ENCODE measurements around the gene SLC25A20. TPM values are rescaled to one million over a fixed set of nuclear protein-coding genes. Genes with fewer than 3 reads are reported as not detected.

Gene SLC25A20
- total and polyA plus RNA-seq, 9 donors: 5.6 to 37.6 (median 11.1) TPM

- intact Hi-C loops (cut with DNase I): no loop called here
- Histone ChIP-seq H3K4me1 (ENCODE audit: insufficient read depth) (peaks cover 5% of the 10 kb centered on the region), H3K27ac (no peak overlapping the region), H3K4me3 (no peak overlapping the region), H3K27me3 (no peaks in the 10 kb centered on the region), H3K9me3 (no peaks in the 10 kb centered on the region), H3K36me3 (no peaks in the 10 kb centered on the region)
- TF ChIP-seq POLR2A (IDR thresholded peaks at IDR 0.05) (no peak), EP300 (IDR thresholded peaks at IDR 0.05) (no peak), CTCF (IDR thresholded peaks at IDR 0.05) (no peak)
- WGBS, 3 donors: 9 to 32% (median 23%) methylated on average over 2 of the region's 2 CpGs
- no peak for DNase-seq
Measured at GRCh38 chr3:48826451-48826850, 72.2 kb downstream of the SLC25A20 start.

GRCh38 chr3:48820612-48821324 is 77.9 kb downstream of the SLC25A20 start:
- no peak for DNase-seq
- H3K27ac ChIP-seq: no peak overlapping the region
- H3K9me3 ChIP-seq: no peaks in the 10 kb centered on the region
- H3K27me3 ChIP-seq: no peaks in the 10 kb centered on the region
- H3K4me3 ChIP-seq: no peak overlapping the region
- H3K36me3 ChIP-seq: no peaks in the 10 kb centered on the region
- intact Hi-C loops (cut with DNase I): no loop called here
- 76 to 78% (median 78%) methylated on average over 2 of the region's 2 CpGs for WGBS, 3 donors
- TF ChIP-seq EP300 (IDR thresholded peaks at IDR 0.05) (no peak), POLR2A (IDR thresholded peaks at IDR 0.05) (no peak), CTCF (IDR thresholded peaks at IDR 0.05) (no peak)
- peaks cover 10% of the 10 kb centered on the region for H3K4me1 ChIP-seq (ENCODE audit: insufficient read depth)

GRCh38 chr3:48819234-48820221 is 79.2 kb downstream of the SLC25A20 start:
- no peak for TF ChIP-seq CTCF (IDR thresholded peaks at IDR 0.05)
- no peak for TF ChIP-seq EP300 (IDR thresholded peaks at IDR 0.05)
- TF ChIP-seq POLR2A (IDR thresholded peaks at IDR 0.05): no peak
- DNase-seq: no peak
- Histone ChIP-seq H3K36me3 (no peaks in the 10 kb centered on the region), H3K9me3 (no peaks in the 10 kb centered on the region), H3K4me1 (ENCODE audit: insufficient read depth) (peaks cover 10% of the 10 kb centered on the region), H3K4me3 (no peak overlapping the region), H3K27me3 (no peaks in the 10 kb centered on the region), H3K27ac (no peak overlapping the region)
- intact Hi-C loops (cut with DNase I): no loop called here
- 95 to 96% (median 96%) methylated on average over 7 of the region's 7 CpGs for WGBS, 3 donors

- Histone ChIP-seq H3K27me3 (no peaks in the 10 kb centered on the region), H3K9me3 (no peaks in the 10 kb centered on the region), H3K27ac (no peak overlapping the region), H3K4me3 (no peak overlapping the region), H3K4me1 (ENCODE audit: insufficient read depth) (no peaks in the 10 kb centered on the region), H3K36me3 (no peaks in the 10 kb centered on the region)
- no peak for DNase-seq
- no peak for TF ChIP-seq CTCF (IDR thresholded peaks at IDR 0.05)
- TF ChIP-seq EP300 (IDR thresholded peaks at IDR 0.05): no peak
- TF ChIP-seq POLR2A (IDR thresholded peaks at IDR 0.05): no peak
- 40 to 58% (median 58%) methylated on average over 3 of the region's 3 CpGs for WGBS, 3 donors
- intact Hi-C loops (cut with DNase I): no loop called here
Measured at GRCh38 chr3:48811524-48811923, 87.2 kb downstream of the SLC25A20 start.

Other genes starting within 250 kb of the SLC25A20 start
- 1 to 10 TPM in 3 of 7 donors, under 1 TPM in 4; 0.23 to 3.4 (median 0.92) TPM for gene CELSR3, start 236.0 kb downstream of the SLC25A20 start, total RNA-seq
- under 1 TPM; 0.48 to 0.69 TPM for gene CELSR3, start 236.0 kb downstream of the SLC25A20 start, polyA plus RNA-seq
- 10 to 100 TPM; 30.5 to 58.6 (median 36.3) TPM for gene NCKIPSD, start 213.0 kb downstream of the SLC25A20 start, total RNA-seq
- gene NCKIPSD, start 213.0 kb downstream of the SLC25A20 start, polyA plus RNA-seq: 10 to 100 TPM in 1 of 2 donors, 1 to 10 TPM in 1; 8.0 to 23.2 TPM
- gene IP6K2, start 181.7 kb downstream of the SLC25A20 start, total RNA-seq: 100 to 1,000 TPM in 2 of 7 donors, 10 to 100 TPM in 5; 51.8 to 132 (median 62.5) TPM
- 100 to 1,000 TPM; 114 to 119 TPM for gene IP6K2, start 181.7 kb downstream of the SLC25A20 start, polyA plus RNA-seq
- 10 to 100 TPM; 18.6 to 52.6 (median 46.3) TPM for gene PRKAR2A, start 51.0 kb downstream of the SLC25A20 start, total RNA-seq
- gene PRKAR2A, start 51.0 kb downstream of the SLC25A20 start, polyA plus RNA-seq: 10 to 100 TPM in 1 of 2 donors, 1 to 10 TPM in 1; 9.4 to 41.2 TPM
- gene ARIH2, start 20.0 kb upstream of the SLC25A20 start, total RNA-seq: 10 to 100 TPM; 66.8 to 95.7 (median 72.0) TPM
- 10 to 100 TPM; 39.6 to 75.3 TPM for gene ARIH2, start 20.0 kb upstream of the SLC25A20 start, polyA plus RNA-seq
- gene P4HTM, start 91.4 kb upstream of the SLC25A20 start, total RNA-seq: 100 to 1,000 TPM in 1 of 7 donors, 10 to 100 TPM in 6; 31.5 to 125 (median 46.5) TPM
- 10 to 100 TPM; 16.6 to 33.5 TPM for gene P4HTM, start 91.4 kb upstream of the SLC25A20 start, polyA plus RNA-seq
- 100 to 1,000 TPM; 116 to 289 (median 230) TPM for gene WDR6, start 108.5 kb upstream of the SLC25A20 start, total RNA-seq
- gene WDR6, start 108.5 kb upstream of the SLC25A20 start, polyA plus RNA-seq: 100 to 1,000 TPM; 109 to 196 TPM
- gene DALRD3, start 119.7 kb upstream of the SLC25A20 start, total RNA-seq: 10 to 100 TPM; 21.1 to 74.9 (median 27.5) TPM
- gene DALRD3, start 119.7 kb upstream of the SLC25A20 start, polyA plus RNA-seq: 10 to 100 TPM; 23.0 to 33.1 TPM
- gene NDUFAF3, start 123.2 kb upstream of the SLC25A20 start, total RNA-seq: 100 to 1,000 TPM in 3 of 7 donors, 10 to 100 TPM in 4; 77.4 to 132 (median 96.3) TPM
- gene NDUFAF3, start 123.2 kb upstream of the SLC25A20 start, polyA plus RNA-seq: 10 to 100 TPM; 43.2 to 72.6 TPM
- 100 to 1,000 TPM; 264 to 523 (median 420) TPM for gene IMPDH2, start 130.5 kb upstream of the SLC25A20 start, total RNA-seq
- gene IMPDH2, start 130.5 kb upstream of the SLC25A20 start, polyA plus RNA-seq: 100 to 1,000 TPM; 295 to 381 TPM
- 100 to 1,000 TPM in 2 of 7 donors, 10 to 100 TPM in 5; 56.9 to 104 (median 90.4) TPM for gene QRICH1, start 195.2 kb upstream of the SLC25A20 start, total RNA-seq
- 10 to 100 TPM; 46.2 to 78.9 TPM for gene QRICH1, start 195.2 kb upstream of the SLC25A20 start, polyA plus RNA-seq
- gene QARS1, start 205.9 kb upstream of the SLC25A20 start, total RNA-seq: 100 to 1,000 TPM; 165 to 271 (median 204) TPM
- gene QARS1, start 205.9 kb upstream of the SLC25A20 start, polyA plus RNA-seq: 100 to 1,000 TPM; 191 to 293 TPM
- 10 to 100 TPM; 38.3 to 71.4 (median 53.8) TPM for gene USP19, start 221.9 kb upstream of the SLC25A20 start, total RNA-seq
- gene USP19, start 221.9 kb upstream of the SLC25A20 start, polyA plus RNA-seq: 10 to 100 TPM; 21.7 to 33.3 TPM
- 100 to 1,000 TPM; 457 to 681 (median 491) TPM for gene LAMB2, start 234.2 kb upstream of the SLC25A20 start, total RNA-seq
- 100 to 1,000 TPM; 408 to 528 TPM for gene LAMB2, start 234.2 kb upstream of the SLC25A20 start, polyA plus RNA-seq